HG03064 (cell line): ENCODE data around the gene CD7.
A peak's percentile ranks its signal among the peaks of the same experiment; 100 is the strongest.

Experiments used
- ATAC-seq: cut with Tn5 transposase; IDR thresholded peaks from one replicate; pipeline ENCODE4 v1.9.1; 2021; ENCODE audit warnings: low read depth; ENCODE audit not compliant: unreplicated experiment

Gene CD7

DNA sequence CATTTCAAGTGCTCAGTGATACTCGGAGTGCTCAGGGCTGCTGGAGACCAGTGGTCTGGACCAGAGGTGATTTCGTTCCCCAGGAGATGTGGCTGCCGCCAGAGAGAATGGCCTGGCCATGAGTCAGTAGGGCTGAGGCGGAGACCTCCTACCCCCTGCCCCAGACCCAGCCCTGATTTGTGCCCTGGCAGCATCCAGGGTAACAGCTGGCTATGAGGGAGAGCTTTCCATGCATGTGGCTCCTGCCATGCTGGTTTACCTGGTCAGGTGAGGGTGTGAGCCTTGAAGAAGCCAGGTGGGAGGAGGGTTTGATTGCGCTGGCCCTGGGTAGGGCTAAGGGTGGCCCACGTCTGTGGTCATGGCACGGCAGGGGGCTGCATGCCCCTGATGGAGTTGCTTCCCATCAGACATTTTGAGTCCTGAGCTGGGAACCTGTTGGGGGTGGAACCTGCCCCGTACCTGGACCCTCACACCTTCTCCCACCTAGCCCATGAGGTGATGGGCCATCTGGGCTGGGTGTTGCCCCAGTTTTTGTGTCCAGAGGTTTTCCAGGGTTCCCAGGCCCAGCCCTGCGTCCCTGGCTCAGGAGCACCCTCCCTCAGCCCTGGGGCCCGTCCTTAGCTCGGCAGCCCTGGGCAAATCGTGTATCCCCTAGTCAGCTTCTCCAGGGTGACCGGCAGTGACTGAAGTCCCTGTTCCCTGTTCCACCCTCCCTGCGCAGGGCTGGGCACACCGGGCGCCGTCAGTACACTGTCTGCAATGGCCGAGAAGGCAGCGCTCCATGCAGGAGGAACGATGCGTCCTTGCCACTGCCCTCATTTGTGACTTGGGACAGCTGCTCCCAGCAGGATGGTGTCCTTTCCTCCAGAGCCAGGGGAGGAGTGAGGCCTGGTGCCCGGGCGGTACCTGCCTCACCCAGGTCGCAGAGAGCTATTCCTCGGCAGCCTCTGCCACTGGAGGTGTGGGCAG is 34.9 kb downstream of the CD7 start:
- ATAC-seq: no peak

DNA sequence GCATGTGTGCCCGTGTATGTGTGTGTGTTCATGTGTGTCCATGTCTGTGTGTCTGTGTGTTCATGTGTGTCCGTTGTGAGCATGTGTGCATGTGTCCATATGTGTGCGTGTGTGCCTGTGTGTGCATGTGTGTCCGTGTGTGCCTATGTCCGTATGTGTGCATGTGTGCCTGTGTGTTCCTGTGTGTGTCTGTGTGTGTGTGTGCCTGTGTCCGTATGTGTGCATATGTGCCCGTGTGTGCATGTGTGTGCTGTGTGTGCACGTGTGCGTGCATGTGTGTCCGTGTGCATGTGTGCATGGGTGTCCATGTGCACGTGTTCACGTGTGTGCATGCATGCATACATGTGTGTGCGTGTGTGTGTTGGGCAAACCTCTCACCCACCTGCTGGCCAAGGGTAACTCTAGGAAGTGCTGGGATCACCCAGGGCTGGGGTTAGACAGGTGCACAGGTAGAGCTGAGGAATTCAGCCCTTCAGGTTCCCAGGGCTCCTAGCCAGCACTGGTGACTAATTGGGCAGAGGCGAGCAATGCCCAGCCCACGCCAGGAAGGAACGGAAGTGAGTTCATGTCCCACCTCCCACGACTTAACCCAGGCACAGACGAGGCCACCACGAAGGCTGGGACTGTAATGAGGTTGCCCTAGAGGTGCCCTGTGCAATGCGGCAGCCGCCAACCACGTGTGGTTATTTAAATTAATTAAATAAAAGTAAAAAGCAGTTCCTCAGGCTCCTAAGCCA is 35.7 kb downstream of the CD7 start:
- no peak for ATAC-seq

DNA sequence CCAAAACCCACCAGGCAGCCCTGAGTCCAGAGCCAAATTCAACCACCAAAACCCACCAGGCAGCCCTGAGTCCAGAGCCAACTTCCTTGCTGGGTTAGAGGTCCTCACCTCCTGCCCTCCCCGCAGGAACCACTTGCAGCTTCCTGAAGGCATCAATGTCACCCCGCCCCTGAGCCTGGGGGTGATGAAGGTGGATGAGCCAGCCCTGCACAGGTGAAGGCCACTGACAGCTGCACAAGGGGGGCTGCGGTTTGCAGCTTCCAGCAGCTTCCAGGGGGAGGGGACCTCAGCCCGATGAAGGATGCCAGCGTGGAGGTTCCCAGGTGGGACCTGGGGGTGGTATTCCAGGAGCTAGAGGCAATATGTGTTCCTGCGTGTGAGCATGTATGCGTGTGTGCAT is 36.3 kb downstream of the CD7 start:
- no peak for ATAC-seq

DNA sequence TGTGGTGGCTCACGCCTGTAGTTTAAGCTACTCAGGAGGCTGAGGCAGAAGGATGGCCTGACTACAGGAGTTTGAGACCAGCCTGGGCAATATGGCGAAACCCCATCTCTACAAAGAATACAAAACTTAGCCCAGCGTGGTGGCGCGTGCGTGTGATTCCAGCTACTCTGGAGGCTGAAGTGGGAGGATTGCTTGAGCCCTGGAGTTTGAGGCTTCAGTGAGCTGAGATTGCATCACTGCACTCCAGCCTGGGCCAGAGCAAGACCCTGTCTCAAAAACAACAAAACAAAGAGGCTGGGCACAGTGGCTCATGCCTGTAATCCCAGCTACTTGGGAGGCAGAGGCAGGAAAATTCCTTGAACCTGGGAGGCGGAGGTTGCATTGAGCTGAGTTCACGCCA is 36.9 kb downstream of the CD7 start:
- ATAC-seq: no peak

GRCh38 chr17:82278786-82279391 is 38.5 kb downstream of the CD7 start:
- no peak for ATAC-seq

DNA sequence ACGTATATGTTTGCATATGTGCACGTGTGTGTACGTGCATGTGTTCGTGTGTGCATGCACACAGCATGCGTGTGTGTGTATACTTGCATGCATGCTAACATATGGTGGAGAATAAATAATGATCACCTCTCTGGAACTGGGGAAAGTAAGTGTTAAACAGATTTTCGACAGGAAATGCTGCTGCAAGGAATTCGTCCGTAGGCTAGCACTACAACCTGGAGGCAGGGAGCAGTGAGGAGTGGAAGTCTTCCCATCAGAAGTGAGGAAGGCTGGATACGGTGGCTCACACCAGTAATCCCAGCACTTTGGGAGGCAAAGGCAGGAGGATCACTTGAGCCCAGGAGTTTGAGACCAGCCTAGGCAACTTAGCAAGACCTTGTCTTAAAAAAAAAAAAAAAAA is 39.1 kb downstream of the CD7 start:
- no peak for ATAC-seq

- ATAC-seq: no peak
These were observed 39.6 kb downstream of the CD7 start for GRCh38 chr17:82277851-82278250.

GRCh38 chr17:82276938-82277337 is 40.5 kb downstream of the CD7 start:
- no peak for ATAC-seq

GRCh38 chr17:82275326-82275725 is 42.1 kb downstream of the CD7 start:
- no peak for ATAC-seq

- ATAC-seq: no peak
These were observed 43.0 kb downstream of the CD7 start for GRCh38 chr17:82274134-82275020.

DNA sequence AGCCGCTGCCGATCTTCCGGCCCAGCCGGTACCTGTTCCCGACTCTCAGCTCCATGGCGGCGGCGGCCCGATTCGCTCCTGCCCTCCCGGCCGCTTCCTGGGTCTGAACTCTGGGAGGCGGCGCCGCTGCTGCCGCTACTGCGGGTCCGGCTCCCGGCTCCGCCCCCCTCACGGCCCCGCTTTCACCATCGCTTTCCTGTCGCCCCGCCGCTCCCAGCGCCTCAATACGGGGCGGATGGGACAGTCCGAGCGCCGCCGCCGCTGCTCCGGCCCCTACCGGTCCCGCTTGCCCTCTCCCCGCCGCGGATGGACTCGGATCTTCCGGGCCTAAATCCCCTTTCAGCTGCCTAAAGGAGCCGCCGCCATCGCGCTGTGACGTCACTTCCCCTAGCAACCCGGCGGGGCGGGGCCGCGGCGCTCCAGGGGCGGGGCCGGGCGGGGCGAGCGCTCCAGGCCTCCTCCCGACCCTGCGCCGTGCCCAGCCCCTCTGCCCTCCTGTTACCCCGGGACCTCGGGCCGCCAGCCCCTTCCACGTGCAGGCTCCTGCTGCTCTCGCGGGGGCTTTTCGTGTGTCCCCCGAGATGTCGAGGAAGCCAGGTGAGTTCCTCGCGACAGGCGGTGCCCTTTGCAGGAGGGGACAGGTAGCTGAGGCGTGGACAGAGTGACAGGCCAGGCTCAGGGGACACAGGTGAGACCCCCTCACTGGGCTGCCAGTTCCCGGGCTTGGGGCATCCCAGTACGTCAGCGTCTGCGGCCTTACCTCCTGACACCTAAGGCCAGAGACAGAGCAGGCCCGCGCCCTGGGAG is 43.9 kb downstream of the CD7 start, which contains the start of gene CSNK1D:
Gene CSNK1D (minus strand): TSS at position 374 of the 807 bp plus-strand sequence. CDS start 319 bp downstream, at position 55.
- peak; percentile 68 for ATAC-seq

- peak; percentile 11 for ATAC-seq
These were observed 44.7 kb downstream of the CD7 start for GRCh38 chr17:82272495-82273326.

DNA sequence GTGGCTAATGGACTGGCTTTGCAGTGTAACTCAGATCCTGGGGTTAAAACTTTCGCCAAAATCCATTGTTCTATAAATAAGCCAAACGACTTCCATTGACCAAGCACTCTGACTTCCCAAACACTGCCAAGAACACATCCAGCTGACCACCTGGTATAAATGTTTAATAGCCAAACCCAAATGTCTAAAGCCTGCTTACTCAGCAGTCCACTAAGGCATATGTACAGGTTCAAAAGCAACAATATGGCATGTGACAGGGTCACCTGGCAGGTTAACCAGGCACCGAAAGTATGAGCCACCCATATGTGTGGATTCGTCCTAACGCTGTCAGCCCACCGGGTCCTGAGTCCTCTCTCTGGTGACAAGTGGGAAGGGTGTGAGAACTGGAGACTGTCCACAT is 46.0 kb downstream of the CD7 start:
- no peak for ATAC-seq

DNA sequence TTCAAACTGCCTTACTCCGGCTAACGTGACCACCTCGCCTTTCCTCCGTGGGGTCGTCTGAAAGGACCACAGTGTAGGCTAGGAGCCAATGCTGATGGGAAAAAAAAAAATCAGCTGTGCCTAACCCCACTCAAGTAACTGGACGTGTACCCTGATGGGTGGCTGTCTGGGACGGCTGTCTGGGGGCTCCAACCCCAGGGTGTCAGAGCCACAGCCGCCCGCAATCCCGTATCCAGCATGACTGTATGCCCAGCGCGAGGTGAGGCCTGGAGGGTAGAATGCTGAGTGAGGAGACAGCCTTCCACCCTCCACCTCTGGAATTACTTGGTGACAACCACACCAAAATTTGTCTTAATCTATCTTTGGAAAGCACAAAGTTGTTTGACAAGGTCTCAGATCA is 46.8 kb downstream of the CD7 start:
- ATAC-seq: no peak

GRCh38 chr17:82269882-82270500 is 47.4 kb downstream of the CD7 start:
- ATAC-seq: no peak

- ATAC-seq: no peak
These were observed 48.1 kb downstream of the CD7 start for GRCh38 chr17:82269138-82269881.

GRCh38 chr17:82267575-82268379 is 49.6 kb downstream of the CD7 start:
- no peak for ATAC-seq
